Measurements from ENCODE around the gene MYMK. TPM values are rescaled to one million over a fixed set of nuclear protein-coding genes. Genes with fewer than 3 reads are reported as not detected.
A peak's percentile ranks its signal among the peaks of the same experiment; 100 is the strongest.

Gene MYMK
- total and polyA plus RNA-seq, 2 of the 13 experiments (the other 11 are each of a cell fraction or from before 2014, with no cell fraction given), result not detected

- TF ChIP-seq SOX6 (IDR thresholded peaks at IDR 0.05) (no peak), SOX6 (CRISPR knock-in tag; IDR thresholded peaks at IDR 0.05) (peak; percentile 56; the same call in 1 of the 2 replicates), JUN (CRISPR knock-in tag; IDR thresholded peaks at IDR 0.05) (no peak), THAP7 (CRISPR knock-in tag; IDR thresholded peaks at IDR 0.05) (no peak), KLF9 (CRISPR knock-in tag; IDR thresholded peaks at IDR 0.05; ENCODE audit: low read depth) (no peak), RFX1 (IDR thresholded peaks at IDR 0.05) (no peak), ZNF777 (CRISPR knock-in tag; IDR thresholded peaks at IDR 0.05) (no peak), TCF7 (IDR thresholded peaks at IDR 0.05; ENCODE audit: low read depth) (no peak), ZNF354B (CRISPR knock-in tag; IDR thresholded peaks at IDR 0.05) (no peak), GATA4 (IDR thresholded peaks at IDR 0.05; ENCODE audit: borderline replicate concordance, low read depth) (no peak), YEATS2 (CRISPR knock-in tag; IDR thresholded peaks at IDR 0.05; ENCODE audit: borderline replicate concordance) (0 out of 2 replicates have a peak, but pooled peaks have one; percentile 10), GATAD2A (CRISPR knock-in tag; IDR thresholded peaks at IDR 0.05) (no peak), SMYD3 (CRISPR knock-in tag; IDR thresholded peaks at IDR 0.05) (no peak), ATF7-NPFF (CRISPR knock-in tag; IDR thresholded peaks at IDR 0.05; ENCODE audit: low read depth) (no peak), ZNF430 (CRISPR knock-in tag; IDR thresholded peaks at IDR 0.05) (peak; percentile 56; the same call in 1 of the 2 replicates)
- TF ChIP-seq, protein P1, sequence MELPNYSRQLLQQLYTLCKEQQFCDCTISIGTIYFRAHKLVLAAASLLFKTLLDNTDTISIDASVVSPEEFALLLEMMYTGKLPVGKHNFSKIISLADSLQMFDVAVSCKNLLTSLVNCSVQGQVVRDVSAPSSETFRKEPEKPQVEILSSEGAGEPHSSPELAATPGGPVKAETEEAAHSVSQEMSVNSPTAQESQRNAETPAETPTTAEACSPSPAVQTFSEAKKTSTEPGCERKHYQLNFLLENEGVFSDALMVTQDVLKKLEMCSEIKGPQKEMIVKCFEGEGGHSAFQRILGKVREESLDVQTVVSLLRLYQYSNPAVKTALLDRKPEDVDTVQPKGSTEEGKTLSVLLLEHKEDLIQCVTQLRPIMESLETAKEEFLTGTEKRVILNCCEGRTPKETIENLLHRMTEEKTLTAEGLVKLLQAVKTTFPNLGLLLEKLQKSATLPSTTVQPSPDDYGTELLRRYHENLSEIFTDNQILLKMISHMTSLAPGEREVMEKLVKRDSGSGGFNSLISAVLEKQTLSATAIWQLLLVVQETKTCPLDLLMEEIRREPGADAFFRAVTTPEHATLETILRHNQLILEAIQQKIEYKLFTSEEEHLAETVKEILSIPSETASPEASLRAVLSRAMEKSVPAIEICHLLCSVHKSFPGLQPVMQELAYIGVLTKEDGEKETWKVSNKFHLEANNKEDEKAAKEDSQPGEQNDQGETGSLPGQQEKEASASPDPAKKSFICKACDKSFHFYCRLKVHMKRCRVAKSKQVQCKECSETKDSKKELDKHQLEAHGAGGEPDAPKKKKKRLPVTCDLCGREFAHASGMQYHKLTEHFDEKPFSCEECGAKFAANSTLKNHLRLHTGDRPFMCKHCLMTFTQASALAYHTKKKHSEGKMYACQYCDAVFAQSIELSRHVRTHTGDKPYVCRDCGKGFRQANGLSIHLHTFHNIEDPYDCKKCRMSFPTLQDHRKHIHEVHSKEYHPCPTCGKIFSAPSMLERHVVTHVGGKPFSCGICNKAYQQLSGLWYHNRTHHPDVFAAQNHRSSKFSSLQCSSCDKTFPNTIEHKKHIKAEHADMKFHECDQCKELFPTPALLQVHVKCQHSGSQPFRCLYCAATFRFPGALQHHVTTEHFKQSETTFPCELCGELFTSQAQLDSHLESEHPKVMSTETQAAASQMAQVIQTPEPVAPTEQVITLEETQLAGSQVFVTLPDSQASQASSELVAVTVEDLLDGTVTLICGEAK (IDR thresholded peaks at IDR 0.05), result no peak
- TF ChIP-seq, protein P1 (CRISPR knock-in tag; IDR thresholded peaks at IDR 0.05), result no peak
- TF ChIP-seq, protein P2, sequence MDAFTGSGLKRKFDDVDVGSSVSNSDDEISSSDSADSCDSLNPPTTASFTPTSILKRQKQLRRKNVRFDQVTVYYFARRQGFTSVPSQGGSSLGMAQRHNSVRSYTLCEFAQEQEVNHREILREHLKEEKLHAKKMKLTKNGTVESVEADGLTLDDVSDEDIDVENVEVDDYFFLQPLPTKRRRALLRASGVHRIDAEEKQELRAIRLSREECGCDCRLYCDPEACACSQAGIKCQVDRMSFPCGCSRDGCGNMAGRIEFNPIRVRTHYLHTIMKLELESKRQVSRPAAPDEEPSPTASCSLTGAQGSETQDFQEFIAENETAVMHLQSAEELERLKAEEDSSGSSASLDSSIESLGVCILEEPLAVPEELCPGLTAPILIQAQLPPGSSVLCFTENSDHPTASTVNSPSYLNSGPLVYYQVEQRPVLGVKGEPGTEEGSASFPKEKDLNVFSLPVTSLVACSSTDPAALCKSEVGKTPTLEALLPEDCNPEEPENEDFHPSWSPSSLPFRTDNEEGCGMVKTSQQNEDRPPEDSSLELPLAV (CRISPR knock-in tag; conservative IDR thresholded peaks at IDR 0.05; ENCODE audit: low read depth), result no peak
- TF ChIP-seq, protein P3, sequence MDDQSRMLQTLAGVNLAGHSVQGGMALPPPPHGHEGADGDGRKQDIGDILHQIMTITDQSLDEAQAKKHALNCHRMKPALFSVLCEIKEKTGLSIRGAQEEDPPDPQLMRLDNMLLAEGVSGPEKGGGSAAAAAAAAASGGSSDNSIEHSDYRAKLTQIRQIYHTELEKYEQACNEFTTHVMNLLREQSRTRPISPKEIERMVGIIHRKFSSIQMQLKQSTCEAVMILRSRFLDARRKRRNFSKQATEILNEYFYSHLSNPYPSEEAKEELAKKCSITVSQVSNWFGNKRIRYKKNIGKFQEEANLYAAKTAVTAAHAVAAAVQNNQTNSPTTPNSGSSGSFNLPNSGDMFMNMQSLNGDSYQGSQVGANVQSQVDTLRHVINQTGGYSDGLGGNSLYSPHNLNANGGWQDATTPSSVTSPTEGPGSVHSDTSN (CRISPR knock-in tag; IDR thresholded peaks at IDR 0.05; ENCODE audit: borderline replicate concordance), result no peak
Measured at GRCh38 chr9:133477992-133478850, 46.5 kb downstream of the MYMK start (continued).
